GM19238 (cell line): ENCODE results near the gene CDKN1C.
"Not testable (repeated sequence)": the region's sequence is repeated elsewhere in the genome, so short reads cannot be mapped to it uniquely, and the experiment has no call there.

ENCODE experiments used
- DNase-seq: peaks from one replicate; pipeline ENCODE4 v3.0.0; 2011; ENCODE audit warnings: low spot score; ENCODE audit not compliant: insufficient read length

CDKN1C gene

DNA sequence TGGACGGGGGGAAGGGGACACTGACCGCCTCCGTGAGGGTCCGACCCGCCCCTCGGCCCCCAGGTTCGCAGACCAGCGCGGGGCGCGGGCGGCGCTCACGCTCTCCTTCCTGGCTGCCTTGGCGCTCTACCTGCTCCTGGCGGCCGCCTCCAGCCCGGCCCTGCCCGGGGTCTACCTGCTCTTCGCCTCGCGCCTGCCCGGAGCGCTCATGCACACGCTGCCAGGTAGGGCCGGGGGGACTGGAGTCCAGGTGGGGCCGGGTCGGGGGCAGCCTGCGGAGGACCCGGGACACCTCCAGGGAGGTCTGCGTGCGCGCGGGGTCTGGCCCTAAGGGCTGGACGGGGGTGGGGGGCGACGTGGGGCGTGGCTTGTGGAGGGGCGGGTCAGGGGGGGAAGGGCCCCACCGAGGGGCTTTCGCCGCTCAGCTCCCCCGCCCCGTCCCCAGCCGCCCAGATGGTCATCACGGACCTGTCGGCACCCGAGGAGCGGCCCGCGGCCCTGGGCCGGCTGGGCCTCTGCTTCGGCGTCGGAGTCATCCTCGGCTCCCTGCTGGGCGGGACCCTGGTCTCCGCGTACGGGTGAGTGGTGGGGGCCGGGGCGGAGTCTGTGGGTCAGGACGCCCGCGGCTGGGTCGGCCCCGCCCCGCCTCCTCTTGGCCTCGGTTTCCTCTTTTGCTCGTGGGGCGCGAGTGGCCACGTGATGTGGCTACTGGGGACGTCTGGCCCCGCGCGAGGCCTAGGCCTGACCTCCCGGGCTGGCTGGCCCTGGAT lies 23.7 kb upstream of the CDKN1C start:
- no peak for DNase-seq

DNA sequence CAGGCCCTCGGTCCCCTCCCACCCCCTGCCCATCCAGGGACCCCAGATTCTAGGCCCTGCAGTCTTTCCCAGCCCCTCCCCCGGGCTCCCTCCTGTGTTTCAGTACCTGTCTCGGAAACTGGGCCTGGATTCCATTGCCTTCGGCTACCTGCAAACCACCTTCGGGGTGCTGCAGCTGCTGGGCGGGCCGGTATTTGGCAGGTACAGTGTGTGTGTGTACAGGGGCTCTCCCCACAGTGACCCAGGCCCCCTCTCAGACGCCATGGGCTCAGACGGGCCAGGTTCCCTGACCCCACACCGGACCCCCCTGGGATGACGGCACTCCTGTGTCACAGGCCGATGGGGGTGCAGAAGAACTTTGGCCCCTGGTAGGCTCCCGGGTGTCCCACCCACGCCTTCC lies 22.6 kb upstream of the CDKN1C start:
- no peak for DNase-seq

DNA sequence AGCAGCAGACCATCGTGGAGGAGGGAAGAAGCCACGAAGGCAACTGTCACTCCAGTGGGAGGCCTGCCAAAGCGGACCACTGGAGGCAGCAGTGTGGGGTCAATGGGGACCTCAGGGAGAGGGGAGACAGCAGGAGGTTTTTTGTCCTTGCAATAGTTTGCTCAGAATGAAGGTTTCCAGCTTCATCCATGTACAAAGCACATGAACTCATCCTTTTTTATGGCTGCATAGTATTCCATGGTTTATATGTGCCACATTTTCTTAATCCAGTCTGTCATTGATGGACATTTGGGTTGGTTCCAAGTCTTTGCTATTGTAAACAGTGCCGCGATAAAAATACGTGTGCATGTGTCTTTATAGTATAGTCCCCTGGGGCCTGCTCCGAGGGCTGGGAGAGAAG lies 19.7 kb upstream of the CDKN1C start:
- DNase-seq = not testable (repeated sequence)

DNA sequence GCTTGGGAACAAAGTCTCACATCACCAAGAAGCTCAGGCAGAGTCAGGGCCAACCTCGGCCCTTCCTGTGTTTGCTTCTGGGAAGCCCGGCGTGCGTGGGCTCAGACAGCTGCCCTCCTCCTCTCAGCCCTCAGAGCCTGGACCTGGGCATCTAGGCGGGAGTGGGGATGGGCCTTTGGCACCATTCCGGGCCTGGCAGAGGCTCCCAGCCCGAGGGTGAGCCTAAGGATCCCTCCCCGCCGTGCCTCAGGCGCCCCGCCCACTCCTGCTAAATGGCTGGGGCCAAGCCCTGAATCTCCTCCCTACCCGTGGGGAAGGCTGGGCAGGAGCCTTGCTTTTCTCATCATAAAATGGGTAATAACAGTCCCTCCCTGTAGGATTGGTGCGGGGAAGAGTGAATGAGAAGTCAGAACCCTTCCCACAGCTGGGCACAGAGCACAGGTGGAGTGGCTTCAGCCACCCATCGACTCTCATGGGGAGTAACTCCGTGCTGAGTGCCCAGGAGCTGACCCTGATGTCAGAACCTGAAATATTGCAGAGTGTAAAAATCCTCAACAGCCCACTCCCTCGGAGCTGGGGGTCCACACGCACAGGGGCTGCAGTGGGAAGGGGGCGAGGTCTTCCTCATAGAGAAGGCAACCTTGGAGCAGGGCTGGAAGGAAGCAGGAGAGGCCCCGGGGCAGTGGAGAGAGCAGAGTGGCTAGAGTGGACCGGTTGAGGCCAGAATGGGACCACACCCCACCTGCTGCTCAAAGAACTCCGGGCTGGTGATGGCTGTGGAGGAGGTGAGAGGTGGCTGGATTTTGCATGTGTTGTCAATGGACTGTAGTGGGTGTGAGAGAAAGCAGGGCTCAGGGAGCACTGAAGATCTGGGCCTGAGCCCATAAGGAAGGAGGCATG lies 18.8 kb upstream of the CDKN1C start:
- DNase-seq = no peak

DNA sequence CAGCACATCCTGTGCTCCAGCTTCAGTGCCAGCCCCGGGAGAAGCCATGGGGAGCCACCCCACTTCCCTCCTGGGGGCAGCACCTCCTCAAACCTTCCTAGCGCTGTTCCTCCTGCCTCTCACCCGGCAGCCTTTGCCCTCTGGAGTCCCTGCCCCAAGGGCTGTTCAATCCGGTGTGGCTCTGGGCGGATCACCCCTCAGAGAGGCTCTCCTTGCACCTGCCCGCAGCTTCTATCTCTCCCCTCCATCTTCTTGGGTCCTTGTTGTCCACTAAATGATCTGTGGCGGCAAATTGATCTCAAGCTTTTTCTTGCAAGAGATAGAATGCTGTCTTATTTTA lies 18.1 kb upstream of the CDKN1C start:
- DNase-seq = no peak

DNA sequence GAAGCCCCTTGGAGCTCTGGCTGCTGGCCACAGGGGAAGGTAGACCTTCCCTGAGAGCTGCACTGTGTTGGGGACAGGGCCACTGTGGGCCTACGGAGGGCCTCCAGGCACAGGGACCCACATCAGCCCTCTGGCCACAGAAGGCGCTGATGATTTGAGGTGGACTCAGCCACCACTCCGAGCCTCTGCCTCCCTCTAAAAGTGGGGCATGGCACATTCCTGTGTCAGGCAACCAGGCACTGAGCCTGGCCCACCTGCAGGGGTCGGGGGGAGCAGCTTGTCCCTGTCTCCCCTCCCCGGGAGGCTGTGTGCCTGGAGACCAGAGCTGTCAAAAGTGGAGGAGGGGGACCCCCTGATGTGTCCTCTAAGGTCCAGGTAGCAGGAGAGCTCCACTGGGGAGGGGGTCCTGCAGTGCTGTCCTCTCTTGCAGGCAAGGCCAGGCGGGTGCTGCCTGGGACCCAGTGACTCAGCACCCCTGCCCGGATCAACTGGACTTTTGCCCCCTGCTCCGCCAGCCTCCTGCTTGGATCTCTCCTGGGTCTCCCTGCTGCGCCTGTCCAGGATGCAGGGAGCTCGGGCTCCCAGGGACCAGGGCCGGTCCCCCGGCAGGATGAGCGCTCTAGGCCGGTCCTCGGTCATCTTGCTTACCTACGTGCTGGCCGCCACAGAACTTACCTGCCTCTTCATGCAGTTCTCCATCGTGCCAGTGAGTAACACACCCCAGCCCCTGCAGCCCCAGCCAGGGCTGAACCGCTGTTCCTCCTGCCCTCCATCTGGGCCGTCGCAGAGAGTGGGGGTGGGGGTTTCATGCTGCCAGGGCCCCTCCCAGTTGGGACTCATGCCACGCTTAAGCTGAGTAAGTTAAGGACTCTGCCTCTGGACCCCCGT lies 17.5 kb upstream of the CDKN1C start:
- no peak for DNase-seq

DNA sequence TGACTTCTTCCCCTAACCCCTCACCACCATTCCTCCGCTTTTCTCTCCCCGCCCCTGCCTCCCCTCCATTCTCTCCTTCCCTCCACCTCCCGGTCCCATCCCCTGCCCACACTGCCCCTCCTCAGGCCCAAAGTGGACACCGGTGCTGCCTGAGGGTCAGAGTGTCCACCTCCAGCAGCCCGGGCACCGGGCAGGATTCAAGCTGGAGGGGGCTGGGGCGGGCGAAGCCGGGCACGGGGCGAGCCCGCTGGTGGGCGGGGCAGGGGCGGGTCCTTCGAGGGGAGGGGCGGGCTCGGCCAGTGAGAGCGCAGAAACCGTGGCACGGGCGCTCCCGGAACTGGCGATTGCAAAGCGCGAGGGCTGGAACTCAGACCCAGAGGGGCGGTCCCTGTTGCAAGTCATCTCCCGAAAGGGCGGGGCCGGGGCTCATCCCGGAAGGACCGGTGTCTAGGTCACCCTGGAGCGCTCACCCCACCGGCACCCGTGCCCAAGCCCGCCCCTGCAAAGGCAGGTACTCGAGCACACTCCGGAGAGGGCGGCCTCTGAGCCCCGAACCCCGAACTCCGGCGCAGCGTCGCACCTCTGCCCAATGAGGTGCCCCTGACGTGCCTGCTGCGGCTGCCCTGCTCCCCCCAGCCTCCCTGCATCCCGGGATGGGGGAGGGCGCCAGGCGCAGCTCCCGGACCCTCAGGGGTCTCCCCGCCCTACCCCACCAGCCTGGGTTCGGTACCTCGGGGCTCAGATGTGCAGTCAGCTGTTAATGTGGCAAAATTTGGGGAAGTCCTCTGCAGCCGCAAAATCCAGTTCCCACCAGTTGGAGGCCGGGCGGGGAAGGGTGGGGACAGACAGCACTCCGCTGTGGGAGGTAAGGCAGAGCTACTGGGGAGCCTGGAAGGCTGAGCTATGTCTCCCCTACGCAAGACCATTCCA lies 16.5 kb upstream of the CDKN1C start:
- peak; percentile 99 for DNase-seq

DNA sequence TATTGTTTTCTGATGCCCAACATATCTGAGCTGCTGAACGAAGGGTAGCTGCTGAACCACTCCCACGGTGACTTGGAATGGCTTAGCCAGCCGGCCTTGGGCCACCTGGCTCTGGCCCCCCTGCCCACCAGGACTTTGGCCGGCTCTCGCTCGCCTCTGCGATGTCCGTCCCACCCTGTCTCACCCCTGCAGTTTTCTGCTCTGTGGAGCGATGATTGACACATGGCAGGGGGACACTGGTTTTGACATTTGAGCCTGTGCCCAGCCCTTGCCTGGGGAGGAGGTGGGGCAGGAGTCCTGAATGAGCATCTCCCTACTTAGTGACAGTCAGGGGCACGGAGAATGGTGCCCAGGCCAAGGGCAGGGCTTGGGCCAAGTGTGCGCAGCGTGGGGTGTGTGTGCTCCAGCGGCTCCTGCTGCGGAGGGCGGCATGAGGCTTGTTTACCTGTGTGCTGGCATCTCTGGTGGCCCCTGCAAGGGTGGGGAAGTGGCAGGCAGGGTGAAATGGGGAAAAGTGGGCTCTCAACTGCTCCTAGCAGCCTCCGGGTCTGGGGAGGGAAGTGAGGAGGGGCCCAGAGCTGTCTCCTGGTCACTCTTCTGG lies 15.7 kb upstream of the CDKN1C start:
- no peak for DNase-seq

DNA sequence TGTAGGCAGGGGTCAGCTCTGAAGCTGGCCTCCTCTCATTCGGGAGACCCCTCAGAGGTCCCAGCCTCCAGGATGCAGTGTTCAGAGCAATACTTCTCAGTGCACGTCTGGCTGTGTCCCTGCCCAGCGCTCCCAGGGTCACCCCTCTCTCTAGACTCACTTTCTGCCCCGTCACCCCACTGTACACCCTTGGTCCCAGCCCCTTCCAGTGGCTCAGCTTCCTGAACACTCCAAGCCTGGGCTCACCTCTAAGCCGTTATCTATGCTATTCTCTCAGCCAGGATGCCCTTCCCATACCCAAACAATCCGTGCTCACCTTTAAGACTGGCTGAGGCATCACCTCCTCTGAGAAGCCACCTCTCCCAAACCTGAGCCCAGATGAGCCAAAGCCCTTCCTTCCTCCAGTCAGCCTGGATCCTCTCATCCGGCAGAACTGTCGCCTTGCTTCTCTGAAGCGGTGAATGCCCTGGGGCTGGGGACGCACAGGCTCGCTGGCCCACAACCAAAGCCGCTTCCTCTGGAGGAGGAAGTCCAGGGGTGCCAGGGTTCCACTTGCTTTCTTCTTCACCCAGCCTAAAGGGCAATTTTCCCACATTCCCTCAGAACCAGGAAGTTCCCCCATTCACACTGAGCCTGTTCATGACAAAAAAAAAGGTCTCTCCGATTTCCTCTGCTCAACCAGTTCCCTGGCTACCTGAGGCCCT lies 13.7 kb upstream of the CDKN1C start:
- no peak for DNase-seq

DNA sequence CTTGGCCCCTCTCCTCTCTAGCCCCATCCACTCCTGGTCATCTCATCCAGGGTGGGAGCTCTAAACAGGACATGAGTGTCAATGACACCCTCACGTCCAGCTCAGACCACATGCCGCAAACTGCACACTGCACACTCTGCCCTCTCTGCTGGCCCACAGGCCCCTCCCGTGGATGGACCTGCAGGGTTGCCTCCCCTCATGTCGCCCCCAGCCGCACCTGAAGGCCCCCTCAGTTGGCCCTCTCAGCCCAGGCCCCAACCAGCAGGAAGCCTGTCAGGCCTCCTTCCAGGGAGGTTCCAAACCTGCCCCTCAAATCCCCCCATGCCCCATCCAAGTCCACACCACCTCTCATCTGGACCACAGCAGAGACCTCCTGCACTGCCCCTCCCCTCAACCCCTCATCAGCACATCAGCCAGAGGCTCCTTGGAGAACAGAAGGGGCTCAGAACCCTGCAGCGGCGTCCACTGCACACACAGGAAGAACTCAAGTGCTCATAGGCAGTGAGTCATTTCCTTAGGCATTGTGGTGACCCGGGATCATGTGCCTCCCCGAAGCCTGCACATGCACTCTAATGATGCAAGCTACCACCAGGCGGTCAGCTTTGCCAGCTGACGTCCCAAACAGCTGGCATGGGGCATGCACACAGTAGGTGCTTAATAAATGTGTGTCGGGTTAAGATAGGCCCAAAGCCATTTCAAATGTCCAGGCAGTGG lies 12.9 kb upstream of the CDKN1C start:
- no peak for DNase-seq

DNA sequence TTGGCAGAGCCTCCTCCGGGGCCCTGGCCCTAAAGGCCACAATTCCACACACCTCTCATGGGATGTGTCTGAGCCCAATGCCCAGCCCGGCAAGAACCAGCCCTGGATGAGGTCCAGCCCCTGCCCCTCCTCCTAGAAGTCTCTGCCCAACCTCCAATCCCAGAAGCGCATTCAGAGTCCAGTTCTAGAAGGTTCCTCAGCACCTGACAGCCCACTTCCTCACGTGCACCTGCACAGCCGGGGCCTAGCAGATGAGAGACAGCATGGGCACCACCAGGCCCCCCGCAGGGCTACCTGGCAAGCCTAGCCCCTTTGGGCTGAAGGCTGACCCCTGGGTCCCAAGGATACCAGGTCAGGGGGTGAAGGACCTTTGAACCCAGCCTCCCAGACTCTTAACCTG lies 11.5 kb upstream of the CDKN1C start:
- DNase-seq = no peak

DNA sequence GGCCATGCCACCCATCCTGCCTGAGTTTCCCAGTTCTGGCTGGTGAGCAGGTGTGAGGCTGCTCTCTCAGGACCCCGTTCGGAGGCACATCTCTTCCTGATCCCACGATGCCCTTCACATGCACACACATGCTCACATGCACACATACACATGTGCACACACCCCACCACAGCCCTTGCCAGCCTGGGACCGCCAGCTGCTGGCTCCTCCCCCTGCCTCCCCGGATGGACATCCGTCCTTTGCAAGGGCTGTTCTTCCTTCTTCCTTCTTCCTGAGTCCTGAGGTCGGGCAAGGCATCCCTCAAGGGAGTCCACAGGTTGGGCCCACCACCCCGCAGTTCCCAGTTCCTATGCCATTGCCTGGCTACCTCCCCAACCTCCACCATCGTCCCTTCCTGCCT lies 10.5 kb upstream of the CDKN1C start:
- no peak for DNase-seq

DNA sequence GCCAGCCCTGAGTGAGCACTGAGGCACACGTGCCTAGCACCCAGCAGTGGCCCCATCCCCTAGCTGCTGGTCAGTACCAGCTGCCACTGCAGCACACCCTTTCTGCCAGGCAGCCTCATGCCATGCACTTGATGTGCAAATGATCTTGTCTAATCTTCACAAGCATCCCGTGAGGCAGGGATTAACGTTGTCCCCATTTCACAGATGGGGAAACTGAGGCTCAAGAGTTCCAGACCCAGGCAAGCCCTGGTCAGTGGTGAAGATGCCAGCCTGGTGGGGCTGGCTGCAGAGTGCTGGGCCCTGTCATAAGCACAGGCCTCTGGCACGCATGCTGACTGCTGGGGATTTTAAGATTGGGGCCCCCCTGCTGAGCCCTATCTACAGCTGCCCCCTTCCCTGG lies 8.4 kb upstream of the CDKN1C start:
- no peak for DNase-seq

DNA sequence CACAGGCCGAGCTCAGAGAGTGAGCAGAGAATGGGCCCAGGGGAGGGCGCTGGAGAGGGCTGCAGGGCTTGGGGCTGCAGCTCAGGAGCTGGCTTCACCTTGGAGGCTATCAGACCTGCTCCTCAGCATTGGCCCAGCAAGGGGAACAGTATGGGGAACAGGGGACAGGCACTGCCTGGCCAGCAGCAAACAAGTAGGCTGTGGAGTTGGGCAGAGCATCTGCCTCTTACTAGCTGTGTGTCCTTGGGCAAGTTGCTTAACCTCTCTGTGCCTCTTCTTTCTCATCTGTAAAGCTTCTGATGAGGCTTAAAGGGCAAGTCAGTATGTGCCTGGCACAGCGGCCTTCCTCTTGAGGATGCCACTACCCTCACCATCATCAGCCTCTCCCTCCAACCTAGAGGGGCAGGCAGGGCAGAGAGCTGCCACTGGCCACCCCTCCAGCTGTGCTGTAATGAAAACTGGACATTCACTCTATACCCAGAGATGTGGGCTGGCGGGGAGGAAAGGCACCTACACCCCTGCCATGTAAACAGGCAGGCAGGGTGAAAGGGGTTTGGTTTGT lies 7.5 kb upstream of the CDKN1C start:
- no peak for DNase-seq

DNA sequence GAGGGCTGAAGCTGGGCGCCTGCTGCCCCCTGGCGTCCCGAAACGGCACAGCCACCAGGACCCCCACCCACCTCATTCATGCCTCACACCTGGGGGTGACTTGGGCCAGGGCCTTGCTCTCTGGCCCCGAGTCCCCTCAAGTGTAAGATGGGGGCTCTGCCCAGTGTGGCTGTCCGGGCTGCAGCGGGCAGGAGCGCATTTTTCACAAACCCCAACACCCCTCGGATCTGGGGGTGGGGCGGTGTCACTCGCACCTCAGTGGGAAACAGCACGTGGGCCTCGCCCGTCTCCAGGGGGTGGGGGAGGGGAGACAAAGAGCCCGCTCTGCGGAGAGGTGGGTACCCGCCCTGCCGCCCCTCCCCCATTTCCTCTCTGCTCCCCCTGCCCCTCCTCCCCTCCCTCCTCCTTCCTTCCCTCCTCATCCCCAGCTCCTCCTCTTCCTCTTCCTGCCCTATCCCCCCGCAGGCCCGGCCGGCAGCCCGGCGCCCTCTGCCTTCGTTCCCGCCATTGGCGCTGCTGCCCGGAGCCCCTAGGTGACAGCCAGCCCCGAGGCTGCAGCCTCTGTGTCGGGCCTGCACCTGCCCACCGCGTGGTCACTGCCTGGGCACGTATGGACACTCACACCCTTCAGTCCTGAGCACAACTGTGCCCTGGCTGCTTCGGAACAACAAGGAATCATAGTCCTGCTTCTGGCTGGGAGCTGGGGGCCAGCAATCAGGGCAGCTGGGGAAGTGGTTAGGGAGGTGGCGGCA lies 6.8 kb upstream of the CDKN1C start:
- DNase-seq = peak; percentile 70

DNA sequence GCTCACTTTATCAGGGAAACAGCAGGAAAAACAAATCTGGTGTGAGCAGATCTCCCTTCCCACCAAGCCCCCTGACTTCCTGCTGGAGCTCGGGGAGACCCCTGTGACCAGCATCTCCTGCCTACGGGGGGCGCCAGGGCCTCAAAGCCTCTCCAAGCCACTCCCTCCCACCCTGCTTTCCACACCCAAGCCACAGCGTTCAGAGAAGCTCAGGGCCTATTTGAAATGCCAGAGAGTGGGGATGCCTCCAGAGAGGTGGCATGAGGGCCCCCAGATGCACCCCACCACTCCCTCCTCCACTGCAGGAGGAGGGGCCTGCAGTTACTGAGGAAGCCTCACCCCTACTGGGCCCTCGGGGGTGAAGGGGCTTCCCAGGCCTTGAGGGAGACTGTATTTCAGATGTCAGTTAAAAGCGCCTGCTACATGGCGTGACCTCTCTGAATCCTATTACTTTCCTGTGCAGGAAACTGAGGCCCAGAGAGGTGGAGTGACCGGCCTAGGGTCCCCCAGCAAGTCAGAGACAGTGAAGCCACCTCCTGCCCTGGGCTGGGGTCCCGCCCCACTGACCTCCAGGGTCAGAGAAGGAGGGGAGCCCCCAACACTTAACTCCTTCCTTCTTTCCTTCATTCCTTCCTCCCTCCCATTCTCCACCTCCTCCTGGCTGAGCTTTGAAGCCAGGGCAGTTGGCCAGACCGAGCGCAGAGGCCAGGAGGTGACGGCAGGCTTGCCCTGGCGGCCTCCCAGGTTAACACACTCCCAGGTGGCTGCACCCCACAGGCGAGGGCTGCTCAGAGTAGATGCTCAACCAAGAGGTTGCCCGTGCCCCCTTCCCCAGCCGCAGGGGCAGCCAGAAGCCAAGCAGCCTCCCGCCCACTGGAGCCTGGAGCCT lies 6.0 kb upstream of the CDKN1C start:
- no peak for DNase-seq
